GM21723 (cell line): ENCODE results near the gene NEK1.

Experiments
- ATAC-seq: cut with Tn5 transposase; IDR thresholded peaks from one replicate; pipeline ENCODE4 v1.9.1; 2021; ENCODE audit warnings: mild to moderate bottlenecking, moderate library complexity; ENCODE audit not compliant: unreplicated experiment

NEK1 gene

DNA sequence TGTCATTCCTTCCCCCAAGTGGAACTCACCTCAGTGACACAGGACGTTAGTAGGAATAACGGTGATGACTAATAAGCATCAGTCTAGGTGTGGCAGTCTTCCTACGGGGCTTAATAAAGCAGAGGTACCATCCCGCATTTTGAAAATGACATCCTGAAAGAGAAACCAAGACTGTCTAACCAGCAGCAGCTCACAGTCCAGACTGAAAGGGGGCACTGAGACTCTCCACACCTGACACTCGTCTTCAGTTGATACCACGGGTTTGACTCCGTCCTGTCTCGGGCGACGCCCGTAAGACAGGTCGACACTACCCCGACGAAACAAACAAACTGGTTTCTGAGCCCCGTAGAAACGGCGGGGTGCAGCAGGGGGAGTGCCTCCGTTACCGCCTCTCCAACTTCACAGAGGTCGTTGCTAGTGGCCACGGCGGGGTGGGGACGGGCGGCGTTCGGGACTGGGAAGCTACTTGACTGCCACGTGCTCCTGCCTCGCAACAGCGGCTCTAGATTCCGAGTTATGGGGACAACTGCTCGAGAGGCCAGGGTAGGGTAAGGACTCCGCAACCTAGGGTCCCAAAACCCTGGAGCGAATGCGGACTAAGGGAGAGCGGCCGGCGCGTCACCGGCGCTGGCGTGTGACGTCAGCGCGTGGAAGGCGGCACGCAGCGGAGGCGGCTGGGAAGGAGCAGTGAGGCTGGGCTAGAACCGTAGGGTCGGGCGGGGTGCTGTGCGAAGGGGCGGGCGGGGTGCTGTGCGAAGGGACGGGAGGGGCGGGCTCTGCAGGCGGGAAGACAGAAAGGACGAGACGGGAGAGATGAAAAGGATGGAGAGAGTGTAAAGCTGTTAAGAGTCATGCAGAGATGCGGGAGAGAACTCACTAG is at the start of gene NEK1:
Gene NEK1, minus strand, starts transcription at position 593 of the 880 bp plus-strand sequence. CDS start 9,953 bp downstream, outside the sequence.
- peak; percentile 94 for ATAC-seq

DNA sequence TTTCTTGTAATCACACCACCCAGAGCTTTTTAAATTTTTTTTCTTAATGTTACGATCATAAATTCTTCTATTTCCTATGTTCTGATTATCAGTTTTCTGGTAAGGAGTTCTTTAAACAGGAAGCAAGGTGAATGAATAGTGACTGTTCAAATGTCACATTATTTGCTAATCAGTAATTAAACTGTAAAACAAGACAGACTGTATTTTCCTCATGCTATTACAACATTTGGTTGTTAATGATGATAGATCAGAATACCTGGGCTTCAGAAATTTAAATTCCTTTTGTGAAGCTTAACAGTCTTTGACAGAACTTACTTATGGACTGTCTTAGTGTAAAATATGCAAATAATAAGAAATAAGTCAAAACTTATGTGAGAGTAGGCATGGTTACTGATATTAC is 49.4 kb upstream of the NEK1 start:
- no peak for ATAC-seq

DNA sequence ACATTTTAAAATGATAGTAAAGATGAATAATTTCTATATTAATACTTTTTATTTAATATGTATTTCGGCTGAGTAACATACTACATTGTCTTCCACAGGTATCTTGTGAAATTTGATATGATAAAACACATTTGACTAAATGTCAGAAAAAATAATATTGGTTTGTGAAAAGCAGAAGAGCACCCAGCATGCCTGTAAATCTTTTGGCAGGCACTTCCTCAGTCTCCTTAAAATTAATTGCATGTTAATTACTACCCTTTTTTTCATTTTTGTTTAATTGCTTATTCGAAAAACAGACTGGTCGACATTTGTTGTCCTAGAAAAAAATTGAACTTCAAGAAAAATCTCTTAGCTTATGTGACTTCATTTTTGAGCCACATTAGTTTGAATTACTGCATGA is 48.5 kb upstream of the NEK1 start:
- ATAC-seq: no peak

- peak; percentile 97 for ATAC-seq
Observed at GRCh38 chr4:169659716-169660670, 47.6 kb upstream of the NEK1 start.

GRCh38 chr4:169658975-169659715 is 46.8 kb upstream of the NEK1 start:
- no peak for ATAC-seq

GRCh38 chr4:169658196-169658595 is 45.8 kb upstream of the NEK1 start:
- ATAC-seq: no peak

- ATAC-seq: no peak
Observed at GRCh38 chr4:169657470-169658107, 45.2 kb upstream of the NEK1 start.

DNA sequence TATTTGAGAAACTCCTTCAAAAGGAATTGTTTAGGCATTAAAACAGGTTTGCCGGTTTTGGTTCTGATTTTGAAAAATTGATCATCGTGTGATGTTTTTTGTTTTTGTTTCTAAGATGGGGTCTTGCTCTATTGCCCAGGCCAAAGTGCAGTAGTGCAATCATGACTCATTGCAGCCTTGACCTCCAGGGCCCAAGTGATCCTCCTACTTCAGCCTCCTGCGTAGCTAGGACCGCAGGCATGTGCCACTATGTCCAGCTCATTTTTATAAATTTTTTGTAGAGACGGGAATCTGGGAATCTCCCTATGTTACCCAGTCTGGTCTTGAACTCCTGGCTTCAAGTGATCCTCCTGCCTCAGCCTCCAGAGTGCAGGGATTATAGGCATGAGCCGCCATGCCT is 43.0 kb upstream of the NEK1 start:
- ATAC-seq: no peak

GRCh38 chr4:169652535-169652934 is 40.2 kb upstream of the NEK1 start:
- no peak for ATAC-seq

DNA sequence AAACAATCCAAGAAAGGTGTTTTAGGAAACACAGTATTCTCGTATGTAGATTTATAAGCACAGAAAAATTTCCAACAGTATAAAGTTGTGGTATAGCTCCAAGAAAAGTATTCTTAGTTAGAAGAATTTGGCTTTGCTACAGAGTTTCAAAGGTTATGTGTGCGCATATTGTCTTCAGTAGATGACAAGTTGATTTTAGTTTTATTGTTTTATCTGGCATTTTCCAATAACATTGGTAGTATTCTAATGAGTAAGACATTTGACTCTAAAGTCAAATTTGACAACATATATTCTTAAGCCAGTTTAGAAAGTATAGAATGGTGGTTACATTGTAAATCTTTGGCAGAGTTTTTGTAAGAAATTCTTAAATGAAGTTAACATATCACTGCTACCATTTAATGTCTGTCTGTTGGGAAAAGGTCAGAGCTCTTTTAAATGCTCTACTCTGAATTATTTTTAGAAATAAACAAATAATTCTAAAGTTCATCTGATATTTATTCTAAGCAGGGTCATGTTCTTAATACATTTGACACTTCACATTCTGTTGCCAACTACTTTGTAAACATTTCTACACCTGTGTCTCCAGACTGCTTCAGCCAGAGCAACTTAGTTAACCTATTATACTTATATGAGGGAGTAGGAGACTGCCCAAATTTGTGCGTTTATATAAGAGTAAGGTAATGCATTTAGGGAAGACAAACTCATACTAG is 38.0 kb upstream of the NEK1 start:
- ATAC-seq: no peak

GRCh38 chr4:169649545-169650226 is 37.3 kb upstream of the NEK1 start:
- no peak for ATAC-seq

DNA sequence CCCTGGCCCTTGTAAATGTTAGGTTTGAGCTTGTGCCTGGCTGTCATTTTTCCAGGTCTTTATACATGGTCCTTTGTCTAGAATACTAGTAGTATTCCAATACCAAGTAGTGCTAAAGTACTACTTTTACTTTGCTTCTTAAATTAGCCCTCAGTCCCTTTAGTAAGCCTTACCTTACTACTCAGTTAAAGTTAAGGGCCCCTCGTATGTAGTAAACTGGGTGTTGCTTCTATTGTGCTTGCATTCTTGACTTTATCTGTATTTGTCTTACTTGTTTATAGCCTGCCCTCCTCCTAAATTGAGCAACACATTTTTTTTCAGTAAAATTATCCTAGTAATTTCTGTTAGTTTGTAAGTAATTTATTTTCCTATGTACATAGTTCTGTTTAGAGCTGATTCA is 33.2 kb upstream of the NEK1 start:
- ATAC-seq: no peak

DNA sequence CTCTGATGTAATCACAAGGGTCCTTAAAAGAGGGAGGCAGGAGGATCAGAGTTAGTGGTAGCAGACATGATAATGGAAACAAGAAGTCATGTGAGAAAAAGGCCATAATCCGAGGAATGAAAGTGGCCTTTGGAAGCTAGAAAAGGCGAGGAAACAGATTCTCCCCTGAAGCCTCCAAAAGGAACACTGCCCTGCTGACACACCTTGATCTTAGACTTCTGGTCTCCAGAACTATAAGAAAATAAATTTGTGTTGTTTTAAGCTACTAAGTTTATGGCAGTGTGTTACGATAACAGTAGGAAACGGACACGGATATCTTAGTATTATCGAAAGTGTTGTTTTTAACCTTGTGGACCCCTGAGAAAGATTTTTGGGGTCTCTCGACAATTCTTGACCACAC is 32.4 kb upstream of the NEK1 start:
- ATAC-seq: no peak

DNA sequence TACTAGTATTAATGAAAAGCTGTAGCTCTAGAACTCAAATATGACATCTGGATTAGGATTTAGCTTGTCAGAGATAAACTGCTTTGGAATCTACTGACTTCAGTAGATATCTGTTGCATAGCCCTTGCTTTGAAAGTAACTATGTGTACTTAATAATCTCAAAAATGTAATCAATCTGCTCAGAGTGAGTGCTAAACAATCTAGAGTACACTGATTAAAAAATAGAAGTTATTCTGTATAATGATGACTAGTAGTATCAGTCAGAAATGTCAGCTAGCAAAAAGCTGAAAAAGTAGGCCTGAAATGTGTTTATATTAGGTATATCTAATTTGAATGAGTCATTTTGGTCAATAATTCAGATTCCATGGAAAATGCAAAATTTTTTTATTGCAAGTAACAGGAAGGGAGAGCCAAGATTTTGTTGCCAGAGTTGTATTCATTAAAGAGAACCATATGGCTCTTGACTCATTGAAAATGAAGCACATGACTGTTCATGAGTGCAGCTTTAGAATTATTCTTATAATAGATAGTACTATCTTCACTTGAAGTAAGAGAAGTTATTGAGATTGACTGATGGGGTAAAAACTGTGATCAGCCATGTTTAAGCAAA is 28.0 kb upstream of the NEK1 start:
- ATAC-seq: no peak

DNA sequence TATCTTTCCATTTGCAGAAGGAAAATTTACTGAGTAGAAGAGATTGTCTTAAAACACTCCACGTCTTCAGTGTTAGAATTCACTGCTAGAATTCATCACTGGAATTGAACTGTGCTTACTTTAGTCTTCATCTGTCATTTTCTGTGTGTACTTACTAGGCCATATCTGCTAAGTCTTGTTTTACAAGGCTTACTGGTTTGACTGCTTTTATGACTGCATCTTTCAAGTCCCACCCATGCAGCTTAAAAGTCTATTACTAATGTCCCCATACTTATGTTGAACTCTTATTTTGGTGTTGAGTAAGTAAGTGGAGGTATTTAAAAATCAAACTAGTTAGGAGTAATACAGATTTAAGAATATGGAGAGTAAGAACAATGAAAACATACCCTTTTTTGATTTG is 22.6 kb upstream of the NEK1 start:
- no peak for ATAC-seq

GRCh38 chr4:169632896-169633295 is 20.5 kb upstream of the NEK1 start:
- no peak for ATAC-seq

DNA sequence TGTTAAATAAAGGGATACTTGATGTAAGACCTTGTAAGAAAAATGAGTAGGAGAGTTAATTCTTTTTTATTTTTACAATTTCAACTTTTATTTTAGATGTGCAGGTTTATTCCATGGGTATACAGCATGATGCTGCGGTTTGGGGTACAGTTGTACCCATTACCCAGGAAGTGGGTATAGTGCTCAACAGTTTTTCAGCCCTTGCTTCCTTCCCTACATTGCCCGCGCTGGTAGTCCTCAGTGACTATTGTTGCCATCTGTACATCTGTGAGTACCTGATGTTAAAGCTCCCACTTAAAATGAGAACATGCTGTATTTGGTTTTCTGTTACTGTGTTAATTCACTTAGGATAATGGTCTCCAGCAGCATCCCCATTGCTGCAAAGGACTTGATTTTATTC is 17.7 kb upstream of the NEK1 start:
- ATAC-seq: no peak

DNA sequence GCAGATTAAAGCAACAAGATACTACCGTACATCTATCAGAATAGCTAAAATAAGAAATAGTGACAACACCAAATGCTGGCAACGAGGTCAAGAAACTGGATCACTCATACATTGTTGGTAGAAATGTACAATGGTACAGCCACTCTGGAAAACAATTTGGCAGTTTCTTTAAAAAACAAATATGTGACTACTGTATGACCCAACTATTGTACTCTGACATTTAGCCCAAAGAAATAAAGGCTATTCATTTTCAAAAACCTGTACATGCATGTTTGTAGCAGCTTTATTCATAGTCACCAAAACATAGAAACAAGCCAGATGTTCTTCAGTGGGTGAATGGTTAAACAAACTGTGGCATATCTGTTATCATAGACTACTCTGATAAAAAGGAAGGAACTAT is 16.2 kb upstream of the NEK1 start:
- ATAC-seq: no peak

- ATAC-seq: no peak
Observed at GRCh38 chr4:169627307-169627706, 14.9 kb upstream of the NEK1 start.
